GM21390 (cell line): ENCODE measurements around the gene RAB5B.
"Not testable (repeated sequence)": the region's sequence is repeated elsewhere in the genome, so short reads cannot be mapped to it uniquely, and the experiment has no call there.

ENCODE experiments used
- ATAC-seq: cut with Tn5 transposase; IDR thresholded peaks from one replicate; pipeline ENCODE4 v1.9.1; 2021; ENCODE audit not compliant: unreplicated experiment

The RAB5B gene

DNA sequence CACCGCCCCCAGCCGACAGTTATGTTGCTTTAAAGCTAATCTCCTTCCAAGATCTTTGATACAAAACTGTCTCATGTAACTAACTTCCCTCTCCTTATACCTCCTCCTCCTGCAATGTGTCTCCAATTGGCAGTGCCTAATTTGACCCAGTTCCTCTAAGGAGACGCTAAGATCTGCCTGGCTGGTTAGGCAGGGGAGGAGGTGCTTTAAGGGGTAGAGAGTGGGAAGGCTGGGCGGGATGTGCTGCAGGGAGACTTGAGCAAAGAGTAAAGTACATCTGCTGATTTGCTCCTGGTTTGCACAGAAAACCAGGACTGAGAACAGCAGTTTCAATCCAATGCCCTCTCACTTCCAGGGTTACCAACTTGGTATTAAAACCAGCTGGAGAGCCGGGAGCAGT, 39.6 kb downstream of the RAB5B start:
- no peak for ATAC-seq

DNA sequence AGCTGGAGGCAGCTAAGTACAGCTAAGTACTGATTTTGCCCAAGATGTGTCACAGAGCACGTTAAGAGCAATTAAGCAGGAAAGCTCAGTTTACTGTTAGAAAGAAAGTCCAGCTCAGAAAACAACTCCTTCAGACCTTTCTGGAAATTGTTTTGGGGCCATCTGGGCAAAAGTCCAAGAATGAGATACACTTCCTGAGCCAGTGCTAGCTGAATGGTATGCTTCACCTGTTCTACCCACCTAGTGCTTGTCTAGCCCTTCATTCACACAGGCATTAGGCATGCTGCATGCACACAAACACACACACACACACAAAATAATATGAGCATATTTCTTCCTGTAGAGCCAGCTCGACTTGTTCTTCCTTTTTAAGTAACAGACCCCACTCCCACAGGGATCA, 40.3 kb downstream of the RAB5B start:
- no peak for ATAC-seq

GRCh38 chr12:56017181-56017580, 43.3 kb downstream of the RAB5B start:
- ATAC-seq = no peak

DNA sequence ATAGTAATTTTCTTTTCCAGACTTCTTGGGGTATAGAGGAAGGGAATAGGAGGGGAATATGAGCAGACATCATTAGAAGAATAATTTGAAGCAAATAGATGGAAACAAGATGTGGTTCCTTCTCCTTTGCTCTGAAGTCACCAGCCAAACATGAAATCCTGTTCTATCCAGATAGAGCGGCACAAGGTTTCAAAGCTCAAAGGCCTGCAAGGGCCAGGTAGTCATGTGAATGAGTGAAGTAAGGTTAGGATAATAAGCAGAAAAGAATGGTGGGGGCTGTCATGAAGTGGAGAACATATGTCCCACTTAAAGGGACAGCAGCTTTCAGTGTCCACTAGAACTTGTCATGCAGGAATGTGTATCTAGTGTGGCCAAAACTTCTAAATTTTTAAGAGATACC, 44.5 kb downstream of the RAB5B start:
- no peak for ATAC-seq

- no peak for ATAC-seq
Observed at GRCh38 chr12:56020423-56021184, 46.7 kb downstream of the RAB5B start, which contains the start of gene IKZF4. Gene IKZF4 (plus strand): TSS chr12:56021043. CDS start chr12:56021494, 451 bp downstream.

GRCh38 chr12:56021889-56022497, 48.1 kb downstream of the RAB5B start:
- no peak for ATAC-seq

GRCh38 chr12:56028511-56029165, 54.8 kb downstream of the RAB5B start:
- no peak for ATAC-seq

- no peak for ATAC-seq
Observed at GRCh38 chr12:56029166-56029519, 55.3 kb downstream of the RAB5B start.

DNA sequence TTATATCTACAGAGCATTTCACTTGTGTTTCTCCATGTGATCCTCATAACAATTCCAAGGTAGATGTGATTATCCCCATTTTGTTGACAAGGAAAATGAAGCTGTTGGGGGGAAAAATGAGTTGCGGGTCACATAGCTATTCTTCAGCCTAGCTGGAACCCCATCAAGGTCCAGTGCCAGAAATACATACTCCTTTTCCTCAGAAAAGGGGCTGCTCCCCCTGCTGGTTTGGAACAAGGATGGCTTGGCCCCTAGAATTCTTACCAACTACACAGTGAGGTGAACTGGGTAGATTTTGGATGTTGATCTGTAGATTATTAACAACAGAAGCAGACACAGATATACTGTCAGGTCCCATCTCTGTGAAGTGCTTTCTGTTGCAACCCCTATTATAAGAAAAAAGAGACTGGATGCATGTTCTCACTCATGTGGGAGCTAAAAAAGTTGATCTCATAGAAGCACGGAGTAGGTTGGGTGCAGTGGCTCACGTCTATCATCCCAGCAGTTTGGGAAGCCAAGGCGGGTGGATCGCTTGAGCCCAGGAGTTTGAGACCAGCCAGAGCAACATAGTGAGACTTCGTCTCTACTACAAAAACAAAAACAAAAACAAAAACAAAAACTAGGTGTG, 55.9 kb downstream of the RAB5B start:
- no peak for ATAC-seq

DNA sequence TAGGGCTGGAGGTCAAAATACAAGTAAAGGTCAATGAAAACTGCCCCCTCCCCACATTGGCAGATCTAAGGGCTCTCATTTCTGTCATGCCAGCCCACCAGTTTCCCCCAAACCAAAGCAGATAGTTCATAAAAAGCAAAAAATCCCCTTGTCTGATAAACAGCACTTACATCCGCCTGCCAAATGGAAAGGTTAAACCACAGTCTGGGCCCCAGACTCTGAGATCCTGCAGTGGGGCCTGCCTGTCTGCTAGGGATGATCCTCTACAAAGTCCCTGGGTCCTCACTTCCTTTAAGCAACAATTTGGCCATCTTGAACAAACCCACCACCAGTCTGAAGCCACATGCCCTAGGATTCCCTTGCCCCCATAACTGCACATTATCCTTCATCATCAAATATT, 58.1 kb downstream of the RAB5B start:
- no peak for ATAC-seq

DNA sequence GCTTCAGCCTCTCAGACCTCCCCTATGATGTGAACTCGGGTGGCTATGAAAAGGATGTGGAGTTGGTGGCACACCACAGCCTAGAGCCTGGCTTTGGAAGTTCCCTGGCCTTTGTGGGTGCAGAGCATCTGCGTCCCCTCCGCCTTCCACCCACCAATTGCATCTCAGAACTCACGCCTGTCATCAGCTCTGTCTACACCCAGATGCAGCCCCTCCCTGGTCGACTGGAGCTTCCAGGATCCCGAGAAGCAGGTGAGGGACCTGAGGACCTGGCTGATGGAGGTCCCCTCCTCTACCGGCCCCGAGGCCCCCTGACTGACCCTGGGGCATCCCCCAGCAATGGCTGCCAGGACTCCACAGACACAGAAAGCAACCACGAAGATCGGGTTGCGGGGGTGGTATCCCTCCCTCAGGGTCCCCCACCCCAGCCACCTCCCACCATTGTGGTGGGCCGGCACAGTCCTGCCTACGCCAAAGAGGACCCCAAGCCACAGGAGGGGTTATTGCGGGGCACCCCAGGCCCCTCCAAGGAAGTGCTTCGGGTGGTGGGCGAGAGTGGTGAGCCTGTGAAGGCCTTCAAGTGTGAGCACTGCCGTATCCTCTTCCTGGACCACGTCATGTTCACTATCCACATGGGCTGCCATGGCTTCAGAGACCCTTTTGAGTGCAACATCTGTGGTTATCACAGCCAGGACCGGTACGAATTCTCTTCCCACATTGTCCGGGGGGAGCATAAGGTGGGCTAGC, 60.9 kb downstream of the RAB5B start:
- no peak for ATAC-seq

- ATAC-seq = no peak
Observed at GRCh38 chr12:56037161-56037560, 63.3 kb downstream of the RAB5B start.

DNA sequence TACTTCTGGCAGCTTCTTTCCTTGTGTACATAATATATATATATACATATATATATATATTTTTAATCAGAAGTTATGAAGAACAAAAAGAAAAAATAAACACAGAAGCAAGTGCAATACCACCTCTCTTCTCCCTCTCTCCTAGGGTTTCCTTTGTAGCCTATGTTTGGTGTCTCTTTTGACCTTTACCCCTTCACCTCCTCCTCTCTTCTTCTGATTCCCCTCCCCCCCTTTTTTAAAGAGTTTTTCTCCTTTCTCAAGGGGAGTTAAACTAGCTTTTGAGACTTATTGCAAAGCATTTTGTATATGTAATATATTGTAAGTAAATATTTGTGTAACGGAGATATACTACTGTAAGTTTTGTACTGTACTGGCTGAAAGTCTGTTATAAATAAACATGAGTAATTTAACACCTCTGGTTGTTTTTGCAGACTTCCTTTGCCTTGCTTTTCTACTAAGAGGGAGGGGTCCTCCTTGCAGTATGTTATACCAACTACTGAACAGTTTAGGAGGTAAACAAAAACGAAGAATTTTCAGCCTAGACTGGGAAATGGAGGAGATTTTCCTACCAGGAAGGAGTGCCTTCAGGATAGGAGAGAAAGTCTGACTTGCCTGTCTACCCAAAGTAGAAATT, 64.3 kb downstream of the RAB5B start:
- no peak for ATAC-seq

DNA sequence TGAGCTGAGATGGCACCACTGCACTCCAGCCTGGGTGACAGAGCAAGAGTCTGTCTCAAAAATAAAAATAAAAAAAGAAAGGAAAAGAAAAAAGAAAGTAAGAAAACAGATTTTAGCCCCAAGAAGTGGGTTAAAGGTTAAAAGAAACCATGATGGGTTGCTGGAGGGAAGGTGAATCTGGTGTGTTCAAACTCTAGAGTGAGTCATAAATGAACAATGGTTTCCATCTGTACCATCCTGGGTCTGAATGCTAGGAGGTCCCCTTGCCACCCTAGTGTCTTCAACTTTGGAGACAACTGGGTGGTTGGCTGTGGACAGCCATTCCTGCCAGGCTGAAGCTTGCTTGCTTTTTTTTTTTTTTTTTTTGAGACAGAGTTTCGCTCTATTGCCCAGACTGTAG, 66.3 kb downstream of the RAB5B start:
- no peak for ATAC-seq

DNA sequence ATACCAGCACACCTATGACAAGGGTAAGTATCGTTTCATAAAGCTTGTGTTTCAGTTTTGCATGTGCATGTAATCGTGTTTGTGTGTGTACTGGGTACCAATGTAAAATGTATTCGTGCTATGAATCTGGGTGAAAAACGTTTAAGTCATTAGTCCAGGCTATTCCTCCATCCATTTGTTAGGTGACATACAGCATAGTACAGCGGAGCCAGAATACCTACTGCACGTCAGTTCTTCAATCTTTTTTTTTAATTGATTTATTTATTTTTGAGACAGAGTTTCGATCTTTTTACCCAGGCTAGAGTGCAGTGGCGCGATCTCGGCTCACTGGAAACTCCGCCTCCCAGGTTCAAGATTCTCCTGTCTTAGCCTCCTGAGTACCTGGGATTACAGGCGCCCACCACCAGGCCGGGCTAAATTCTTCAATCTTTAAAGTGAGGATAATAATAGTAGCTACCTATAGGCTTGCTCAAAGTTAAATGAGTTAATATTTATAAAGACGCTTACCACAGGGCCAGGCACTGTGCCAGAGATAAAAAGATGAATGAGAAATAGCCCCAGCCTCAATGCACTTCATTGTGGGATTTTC, 67.2 kb downstream of the RAB5B start:
- no peak for ATAC-seq

GRCh38 chr12:56041552-56042429, 67.9 kb downstream of the RAB5B start, which contains the start of gene RPS26:
Gene RPS26 (plus strand): TSS chr12:56041918. CDS start chr12:56042167, 249 bp downstream.
- ATAC-seq = peak; percentile 91

DNA sequence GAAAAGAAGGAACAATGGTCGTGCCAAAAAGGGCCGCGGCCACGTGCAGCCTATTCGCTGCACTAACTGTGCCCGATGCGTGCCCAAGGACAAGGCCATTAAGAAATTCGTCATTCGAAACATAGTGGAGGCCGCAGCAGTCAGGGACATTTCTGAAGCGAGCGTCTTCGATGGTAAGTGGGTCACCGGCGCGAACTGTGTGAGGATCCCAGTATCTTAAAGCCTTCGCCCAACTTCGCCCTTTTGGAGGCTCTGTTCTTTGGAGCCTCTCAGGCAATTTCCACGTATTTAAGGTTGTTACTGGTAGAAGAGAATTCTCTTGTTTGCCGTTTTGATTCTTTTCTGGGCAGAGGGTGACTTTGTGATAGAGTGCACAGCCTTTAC, 68.5 kb downstream of the RAB5B start:
- ATAC-seq = not testable (repeated sequence)

GRCh38 chr12:56042843-56043242, 69.0 kb downstream of the RAB5B start:
- no peak for ATAC-seq
